ENCODE results near the gene SOS1. TPM values are rescaled to one million over a fixed set of nuclear protein-coding genes. Genes with fewer than 3 reads are reported as not detected.
"Not testable (repeated sequence)": the region's sequence is repeated elsewhere in the genome, so short reads cannot be mapped to it uniquely, and the experiment has no call there.

SOS1 gene
- total RNA-seq, 4 donors from 2014 or later = 48.6 to 64.2 (median 58.6) TPM

DNA sequence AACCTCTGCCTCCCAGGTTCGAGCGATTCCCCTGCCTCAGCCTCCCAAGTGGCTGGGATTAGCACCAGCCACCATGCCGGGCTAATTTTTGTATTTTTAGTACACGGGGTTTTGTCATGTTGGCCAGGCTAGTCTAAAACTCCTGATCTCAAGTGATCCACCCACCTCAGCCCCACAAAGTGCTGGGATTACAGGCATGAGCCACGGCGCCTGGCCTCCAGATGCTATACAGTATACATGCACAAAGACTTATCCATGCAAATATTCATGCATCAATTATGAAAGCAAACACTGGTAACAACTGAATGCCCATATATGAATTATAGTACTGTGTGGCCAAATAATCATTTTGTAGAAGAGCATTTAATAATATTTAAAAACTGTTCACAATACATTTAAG lies 36.0 kb upstream of the SOS1 start:
- no peak for TF ChIP-seq POLR2AphosphoS5 (IDR thresholded peaks at IDR 0.05)
- TF ChIP-seq, protein P1, sequence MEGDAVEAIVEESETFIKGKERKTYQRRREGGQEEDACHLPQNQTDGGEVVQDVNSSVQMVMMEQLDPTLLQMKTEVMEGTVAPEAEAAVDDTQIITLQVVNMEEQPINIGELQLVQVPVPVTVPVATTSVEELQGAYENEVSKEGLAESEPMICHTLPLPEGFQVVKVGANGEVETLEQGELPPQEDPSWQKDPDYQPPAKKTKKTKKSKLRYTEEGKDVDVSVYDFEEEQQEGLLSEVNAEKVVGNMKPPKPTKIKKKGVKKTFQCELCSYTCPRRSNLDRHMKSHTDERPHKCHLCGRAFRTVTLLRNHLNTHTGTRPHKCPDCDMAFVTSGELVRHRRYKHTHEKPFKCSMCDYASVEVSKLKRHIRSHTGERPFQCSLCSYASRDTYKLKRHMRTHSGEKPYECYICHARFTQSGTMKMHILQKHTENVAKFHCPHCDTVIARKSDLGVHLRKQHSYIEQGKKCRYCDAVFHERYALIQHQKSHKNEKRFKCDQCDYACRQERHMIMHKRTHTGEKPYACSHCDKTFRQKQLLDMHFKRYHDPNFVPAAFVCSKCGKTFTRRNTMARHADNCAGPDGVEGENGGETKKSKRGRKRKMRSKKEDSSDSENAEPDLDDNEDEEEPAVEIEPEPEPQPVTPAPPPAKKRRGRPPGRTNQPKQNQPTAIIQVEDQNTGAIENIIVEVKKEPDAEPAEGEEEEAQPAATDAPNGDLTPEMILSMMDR (IDR thresholded peaks at IDR 0.05) = no peak
- no peak for TF ChIP-seq POLR2A (IDR thresholded peaks at IDR 0.05)
- no peak for TF ChIP-seq EP300 (IDR thresholded peaks at IDR 0.05)
- Histone ChIP-seq H3K4me3 (no peak overlapping the region), H3K4me1 (peaks cover 0 to 33% (median 4%) of the 10 kb centered on the region in 3 donors), H3K27ac (no peak overlapping the region), H3K9me3 (no peaks in the 10 kb centered on the region), H3K36me3 (no peaks in the 10 kb centered on the region), H3K27me3 (no peaks in the 10 kb centered on the region)
- 81 to 100% methylated on average over 1 to 6 of the region's 6 CpGs for WGBS, 2 donors (ENCODE audit: low coverage in 1 of 2)
- ATAC-seq = no peak

DNA sequence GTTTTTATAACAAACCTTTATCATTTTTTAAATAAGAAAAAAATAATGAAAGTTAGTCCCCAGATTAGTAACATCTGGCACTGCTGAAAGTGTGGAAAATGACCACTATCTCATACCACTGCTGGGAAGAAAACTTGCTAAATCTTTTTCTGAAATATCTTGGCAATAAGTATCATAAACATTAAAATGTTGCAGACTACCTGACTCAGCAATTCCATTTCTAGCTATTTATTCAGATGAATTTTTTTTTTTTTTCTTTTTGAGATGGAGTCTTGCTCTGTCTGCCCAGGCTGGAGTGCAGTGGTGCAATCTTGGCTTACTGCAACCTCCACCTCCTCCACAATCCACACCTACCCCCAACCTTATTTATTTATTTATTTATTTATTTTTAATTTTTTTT lies 35.3 kb upstream of the SOS1 start:
- H3K36me3 ChIP-seq = no peaks in the 10 kb centered on the region
- peaks cover 0 to 26% (median 4%) of the 10 kb centered on the region in 3 donors for H3K4me1 ChIP-seq
- no peaks in the 10 kb centered on the region for H3K9me3 ChIP-seq
- no peak for TF ChIP-seq EP300 (IDR thresholded peaks at IDR 0.05)
- peak; percentile 65 for TF ChIP-seq POLR2AphosphoS5 (IDR thresholded peaks at IDR 0.05)
- no peaks in the 10 kb centered on the region for H3K27me3 ChIP-seq
- no peak overlapping the region for H3K4me3 ChIP-seq
- ATAC-seq = peak; percentile 36
- H3K27ac ChIP-seq = no peak overlapping the region

DNA sequence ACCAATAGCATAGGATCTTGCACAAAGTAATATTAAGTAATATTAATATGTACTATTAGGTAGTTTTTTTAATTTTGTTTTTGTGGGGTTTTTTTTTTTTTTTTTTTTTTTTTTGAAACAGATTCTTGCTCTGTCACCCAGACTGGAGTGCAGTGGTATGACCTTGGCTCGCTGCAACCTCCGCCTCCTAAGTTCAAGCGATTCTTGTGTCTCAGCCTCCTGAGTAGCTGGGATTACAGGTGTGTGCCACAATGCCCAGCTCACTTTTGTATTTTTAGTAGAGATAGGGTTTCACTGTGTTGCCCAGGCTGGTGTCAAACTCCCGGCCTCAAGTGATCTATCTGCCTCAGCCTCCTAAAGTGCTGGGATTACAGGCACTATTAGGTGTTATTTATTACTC lies 34.7 kb upstream of the SOS1 start:
- not testable (repeated sequence) for H3K9me3 ChIP-seq, ATAC-seq, H3K36me3 ChIP-seq, H3K4me3 ChIP-seq, H3K27me3 ChIP-seq, H3K27ac ChIP-seq
- WGBS, 2 donors (ENCODE audit: low coverage in 1 of 2) = 71 to 81% methylated on average over 1 to 4 of the region's 4 CpGs
- peaks cover 0 to 20% (median 2%) of the 10 kb centered on the region in 3 donors for H3K4me1 ChIP-seq

DNA sequence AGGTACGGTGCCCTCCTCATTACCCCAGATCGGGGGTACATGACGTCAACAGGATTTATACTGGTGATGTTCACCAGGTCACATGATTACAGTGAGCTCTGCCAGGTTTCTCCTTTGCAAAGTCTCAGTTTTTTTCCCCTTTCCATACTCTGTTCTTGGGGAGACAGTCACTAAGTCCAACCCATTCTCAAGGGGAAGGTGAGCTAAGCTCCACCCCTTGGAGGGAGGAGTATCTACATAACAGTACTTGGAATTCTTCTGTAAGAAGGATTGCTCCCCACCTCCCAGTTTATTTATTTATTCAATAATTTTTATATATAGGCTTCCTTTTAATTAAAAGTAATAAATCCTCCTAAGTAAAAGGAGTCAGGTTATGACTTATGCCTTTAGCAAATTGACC lies 34.1 kb upstream of the SOS1 start:
- Histone ChIP-seq H3K4me3 (no peak overlapping the region), H3K9me3 (no peaks in the 10 kb centered on the region), H3K27me3 (no peaks in the 10 kb centered on the region), H3K4me1 (peaks cover 0 to 14% (median 0%) of the 10 kb centered on the region in 3 donors), H3K36me3 (no peaks in the 10 kb centered on the region), H3K27ac (no peak overlapping the region)
- no peak for TF ChIP-seq EP300 (IDR thresholded peaks at IDR 0.05)
- no peak for TF ChIP-seq POLR2A (IDR thresholded peaks at IDR 0.05)
- no peak for TF ChIP-seq POLR2AphosphoS5 (IDR thresholded peaks at IDR 0.05)
- TF ChIP-seq, protein P1 (IDR thresholded peaks at IDR 0.05) = no peak
- ATAC-seq = no peak
- WGBS, 2 donors (ENCODE audit: low coverage in 1 of 2) = 57% methylated on average over 3 of the region's 3 CpGs; no CpG with 5 or more reads in 1 of the 2 donors

DNA sequence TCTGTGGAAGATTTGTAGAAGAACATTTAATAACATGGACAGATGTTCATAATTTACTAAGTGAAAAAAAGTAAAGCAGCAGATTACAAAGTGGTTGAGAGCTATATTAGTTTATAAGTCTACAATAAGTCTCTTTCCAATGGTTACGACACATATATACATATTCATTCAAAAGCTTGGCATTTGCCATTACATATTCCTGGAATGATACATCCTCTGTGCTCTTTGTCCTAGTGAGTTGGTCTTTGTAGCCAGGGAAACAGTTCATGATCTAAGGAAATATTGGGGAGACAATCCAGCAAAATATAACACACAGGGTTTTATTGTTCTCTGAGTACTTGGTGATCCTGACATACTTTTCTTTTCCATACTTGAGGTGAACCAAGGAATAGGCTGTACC lies 32.5 kb upstream of the SOS1 start:
- Histone ChIP-seq H3K27me3 (no peaks in the 10 kb centered on the region), H3K9me3 (no peaks in the 10 kb centered on the region), H3K27ac (no peak overlapping the region), H3K36me3 (no peaks in the 10 kb centered on the region), H3K4me1 (peaks cover 0 to 13% (median 0%) of the 10 kb centered on the region in 3 donors), H3K4me3 (no peak overlapping the region)
- WGBS, 2 donors (ENCODE audit: low coverage in 1 of 2) = 75 to 80% methylated on average over 1 of the region's 1 CpG
- TF ChIP-seq POLR2AphosphoS5 (IDR thresholded peaks at IDR 0.05) (no peak), EP300 (IDR thresholded peaks at IDR 0.05) (no peak), POLR2A (IDR thresholded peaks at IDR 0.05) (no peak)
- TF ChIP-seq, protein P1 (IDR thresholded peaks at IDR 0.05) = no peak
- ATAC-seq = no peak

DNA sequence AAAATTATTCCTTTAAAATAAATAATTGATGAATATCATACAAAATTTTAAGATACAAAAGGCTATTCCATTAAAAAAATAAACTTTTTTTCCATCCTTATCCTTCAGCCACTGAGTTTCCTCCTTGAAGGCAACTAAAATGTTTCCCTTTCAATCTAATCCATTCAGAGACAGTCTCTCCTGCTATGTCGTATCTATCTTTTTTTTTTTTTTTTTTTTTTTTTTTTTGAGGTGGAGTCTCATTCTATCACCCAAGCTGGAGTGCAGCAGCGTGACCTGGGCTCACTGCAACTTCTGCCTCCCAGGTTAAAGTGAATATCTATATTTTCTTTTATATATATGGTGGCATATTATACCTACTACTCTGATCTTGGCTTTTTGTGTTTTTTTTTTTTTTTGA lies 31.7 kb upstream of the SOS1 start:
- Histone ChIP-seq H3K36me3 (no peaks in the 10 kb centered on the region), H3K27me3 (no peaks in the 10 kb centered on the region), H3K9me3 (no peaks in the 10 kb centered on the region), H3K4me3 (no peak overlapping the region), H3K4me1 (peaks cover 0 to 13% (median 0%) of the 10 kb centered on the region in 3 donors), H3K27ac (no peak overlapping the region)
- TF ChIP-seq EP300 (IDR thresholded peaks at IDR 0.05) (no peak), POLR2AphosphoS5 (IDR thresholded peaks at IDR 0.05) (no peak), POLR2A (IDR thresholded peaks at IDR 0.05) (no peak)
- TF ChIP-seq, protein P1 (IDR thresholded peaks at IDR 0.05) = no peak
- ATAC-seq = no peak
- WGBS, 2 donors (ENCODE audit: low coverage in 1 of 2) = 88 to 89% methylated on average over 2 of the region's 2 CpGs

Data from gastroesophageal sphincter (tissue), 4 donors.